A673 (cell line): ENCODE data around the gene RAB4A. TPM values are rescaled to one million over a fixed set of nuclear protein-coding genes. Genes with fewer than 3 reads are reported as not detected.

Source experiments
- BruUV-seq: library from RNA; stranded (reverse); fragments of 400-500 nt; replicated peaks from 2 replicates; lab custom pipeline; 2021; lab: Mats Ljungman, UMichigan
- CTCF ChIA-PET: fragments of 300-600 bp; sonication (Branson Sonifier 250); formaldehyde crosslinking; loops from one replicate; lab custom pipeline; 2022; ENCODE audit warnings: antibody characterized with exemption; lab: Charles Lee
- POLR2A ChIA-PET: fragments of 300-600 bp; sonication (Branson Sonifier 250); formaldehyde crosslinking; loops from one replicate; lab custom pipeline; 2022; ENCODE audit warnings: antibody characterized with exemption; ENCODE audit not compliant: low non-redundant PET; lab: Charles Lee
- DNase-seq: peaks from one replicate; pipeline ENCODE4 v3.0.0-alpha.2; 2015; ENCODE audit warnings: low spot score
- H3K27ac ChIP-seq: fragments of 200-600 bp; sonication (generic); 2 replicates; pipeline ENCODE4 v1.5.1; 2016; ENCODE audit warnings: mixed run types, low read depth, mild to moderate bottlenecking, mixed read lengths, antibody characterized with exemption, low read length; ENCODE audit not compliant: poor library complexity, severe bottlenecking
- H3K27me3 ChIP-seq: fragments of 200-600 bp; sonication (generic); replicated peaks from 2 replicates; pipeline ENCODE4 v1.6.1; 2017; ENCODE audit warnings: mixed run types, low read depth, mild to moderate bottlenecking, mixed read lengths, antibody characterized with exemption, low read length; ENCODE audit not compliant: insufficient read depth, poor library complexity
- H3K36me3 ChIP-seq: fragments of 200-600 bp; sonication (generic); 2 replicates; pipeline ENCODE4 v1.6.1; 2016; ENCODE audit warnings: mixed run types, mild to moderate bottlenecking, mixed read lengths, antibody characterized with exemption, low read length; ENCODE audit not compliant: insufficient read depth, poor library complexity, severe bottlenecking
- H3K4me1 ChIP-seq: fragments of 200-600 bp; sonication (generic); 2 replicates; pipeline ENCODE4 v1.6.1; 2017; ENCODE audit warnings: mixed run types, mild to moderate bottlenecking, mixed read lengths, antibody characterized with exemption, low read length; ENCODE audit not compliant: insufficient read depth, poor library complexity, severe bottlenecking
- H3K4me3 ChIP-seq: fragments of 200-600 bp; sonication (generic); 2 replicates; pipeline ENCODE4 v1.5.1; 2016; ENCODE audit warnings: low read depth, mixed run types, mild to moderate bottlenecking, mixed read lengths, low read length; ENCODE audit not compliant: poor library complexity, severe bottlenecking
- H3K9me3 ChIP-seq: fragments of 200-600 bp; sonication (generic); 2 replicates; pipeline ENCODE4 v1.6.1; 2016; ENCODE audit warnings: mixed run types, low read depth, mild to moderate bottlenecking, mixed read lengths, antibody characterized with exemption, low read length; ENCODE audit not compliant: poor library complexity, severe bottlenecking
- EZH2 ChIP-seq: fragments of 200-600 bp; sonication (generic); IDR thresholded peaks from 2 replicates; pipeline ENCODE4 v1.6.1; 2017; ENCODE audit warnings: borderline replicate concordance, low read depth, mild to moderate bottlenecking, mixed read lengths, antibody characterized with exemption, low read length; ENCODE audit not compliant: poor library complexity, severe bottlenecking
- intact Hi-C: fragments of 100-400 bp; cut with micrococcal nuclease; formaldehyde crosslinking; loops from one replicate; pipeline ENCODE4 v1.10.0; 2022; ENCODE audit not compliant: unreplicated experiment
- total RNA-seq: library from RNA; stranded (reverse); gene quantifications from 2 replicates; pipeline ENCODE4 v1.2.3, GENCODE V29; 2021
- TF ChIP-seq, protein P1 (sequence below): fragments of 300-800, 200-600 bp; sonication (generic); conservative IDR thresholded peaks from 2 replicates; pipeline ENCODE4 v1.5.1; 2017; ENCODE audit warnings: low read depth, mild to moderate bottlenecking, antibody characterized with exemption, low read length, moderate library complexity, mixed read lengths

Gene RAB4A
- total RNA-seq, 1 experiment from 2014 or later = 51.6 TPM

- no peak for DNase-seq
- Histone ChIP-seq H3K4me3 (no peak overlapping the region), H3K9me3 (no peaks in the 10 kb centered on the region), H3K27ac (no peak overlapping the region), H3K36me3 (no peaks in the 10 kb centered on the region), H3K27me3 (no peaks in the 10 kb centered on the region), H3K4me1 (no peaks in the 10 kb centered on the region)
- intact Hi-C loops = loop anchor here (2.0 kb wide), 1 partner anchor 216 kb away; no protein-coding TSS in a partner anchor
- no TSS peak for BruUV-seq
- TF ChIP-seq EZH2 = no peak
- TF ChIP-seq, protein P1, sequence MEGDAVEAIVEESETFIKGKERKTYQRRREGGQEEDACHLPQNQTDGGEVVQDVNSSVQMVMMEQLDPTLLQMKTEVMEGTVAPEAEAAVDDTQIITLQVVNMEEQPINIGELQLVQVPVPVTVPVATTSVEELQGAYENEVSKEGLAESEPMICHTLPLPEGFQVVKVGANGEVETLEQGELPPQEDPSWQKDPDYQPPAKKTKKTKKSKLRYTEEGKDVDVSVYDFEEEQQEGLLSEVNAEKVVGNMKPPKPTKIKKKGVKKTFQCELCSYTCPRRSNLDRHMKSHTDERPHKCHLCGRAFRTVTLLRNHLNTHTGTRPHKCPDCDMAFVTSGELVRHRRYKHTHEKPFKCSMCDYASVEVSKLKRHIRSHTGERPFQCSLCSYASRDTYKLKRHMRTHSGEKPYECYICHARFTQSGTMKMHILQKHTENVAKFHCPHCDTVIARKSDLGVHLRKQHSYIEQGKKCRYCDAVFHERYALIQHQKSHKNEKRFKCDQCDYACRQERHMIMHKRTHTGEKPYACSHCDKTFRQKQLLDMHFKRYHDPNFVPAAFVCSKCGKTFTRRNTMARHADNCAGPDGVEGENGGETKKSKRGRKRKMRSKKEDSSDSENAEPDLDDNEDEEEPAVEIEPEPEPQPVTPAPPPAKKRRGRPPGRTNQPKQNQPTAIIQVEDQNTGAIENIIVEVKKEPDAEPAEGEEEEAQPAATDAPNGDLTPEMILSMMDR = no peak
- ChIA-PET CTCF (no interaction called here), POLR2A (no interaction called here)
Observed at GRCh38 chr1:229264487-229264886, 6.4 kb upstream of the RAB4A start.

- H3K27ac ChIP-seq = no peak overlapping the region
- H3K36me3 ChIP-seq = no peaks in the 10 kb centered on the region
- no peaks in the 10 kb centered on the region for H3K9me3 ChIP-seq
- DNase-seq = no peak
- H3K27me3 ChIP-seq = no peaks in the 10 kb centered on the region
- no TSS peak for BruUV-seq
- ChIA-PET CTCF (no interaction called here), POLR2A (no interaction called here)
- intact Hi-C loops = no loop called here
- TF ChIP-seq, protein P1 = no peak
- H3K4me3 ChIP-seq = no peak overlapping the region
- H3K4me1 ChIP-seq = no peaks in the 10 kb centered on the region
Observed at GRCh38 chr1:229266274-229266673, 4.6 kb upstream of the RAB4A start.

GRCh38 chr1:229266832-229267500 is 3.9 kb upstream of the RAB4A start:
- intact Hi-C loops = no loop called here
- no peak for TF ChIP-seq EZH2
- TF ChIP-seq, protein P1 = no peak
- Histone ChIP-seq H3K4me1 (no peaks in the 10 kb centered on the region), H3K27me3 (no peaks in the 10 kb centered on the region), H3K27ac (no peak overlapping the region), H3K9me3 (no peaks in the 10 kb centered on the region), H3K36me3 (no peaks in the 10 kb centered on the region), H3K4me3 (no peak overlapping the region)
- DNase-seq = no peak
- CTCF ChIA-PET = no interaction called here
- POLR2A ChIA-PET = no interaction called here
- BruUV-seq = no TSS peak
